ENCODE data around the gene TNFRSF19. TPM values are rescaled to one million over a fixed set of nuclear protein-coding genes. Genes with fewer than 3 reads are reported as not detected.
A peak's percentile ranks its signal among the peaks of the same experiment; 100 is the strongest.

The TNFRSF19 gene
- total and polyA plus RNA-seq, 10 of the 15 experiments (the other 5 are each of a cell fraction or from before 2014, with no cell fraction given), result 16.4 to 46.2 (median 35.4) TPM

GRCh38 chr13:23667750-23668149, 97.5 kb downstream of the TNFRSF19 start:
- H3K27ac ChIP-seq (ENCODE audit: control insufficient read depth, insufficient read depth), result no peak overlapping the region
- no peaks in the 10 kb centered on the region; the same call in 1 of the 2 replicates for H3K79me2 ChIP-seq (ENCODE audit: control insufficient read depth, insufficient read depth, low read length)
- in situ Hi-C loops (cut with MboI) (no loop called here), intact Hi-C loops (cut with micrococcal nuclease; ENCODE audit: unreplicated experiment) (no loop called here)
- FAIRE-seq (no peak), ATAC-seq (no peak), DNase-seq (ENCODE audit: low read depth, low spot score) (no peak)
- RAD21 ChIA-PET (ENCODE audit: unreplicated experiment), result interaction anchor here (0.7 kb wide), 1 partner anchor 108 kb away, joined by 3 read pairs; no protein-coding TSS in a partner anchor
- no peaks in the 10 kb centered on the region for H3K9me3 ChIP-seq (replicated peaks; ENCODE audit: control insufficient read depth, insufficient read depth, low read length)
- SMC1A ChIA-PET (ENCODE audit: uncharacterized antibody, unreplicated experiment), result interaction anchor here (1.2 to 1.8 kb wide), 4 partner anchors 13 to 205 kb away, joined by 3 to 4 read pairs (median 4); no protein-coding TSS in a partner anchor
- no peak overlapping the region for H2AFZ ChIP-seq (ENCODE audit: control insufficient read depth, low read depth, low read length)
- TF ChIP-seq SIN3A (IDR thresholded peaks at IDR 0.05; ENCODE audit: low read depth, low read length), result no peak
- TF ChIP-seq RAD21 (IDR thresholded peaks at IDR 0.05; ENCODE audit: insufficient read depth, low read depth, low read length), result 0 out of 2 replicates have a peak, but pooled peaks have one; percentile 21
- BruUV-seq (replicated peaks), result no TSS peak
- H3K4me1 ChIP-seq (ENCODE audit: control insufficient read depth, insufficient read depth, low read length), result no peaks in the 10 kb centered on the region
- H3K36me3 ChIP-seq (ENCODE audit: control insufficient read depth in 2 of 2, insufficient read depth in 2 of 2, low read length in 1 of 2), result peaks cover 0 to 13% of the 10 kb centered on the region in 2 experiments; a peak in 1 of 4 replicates
- CTCF ChIA-PET, result no interaction called here
- POLR2A ChIA-PET, result no interaction called here
- no peak overlapping the region for H3K4me2 ChIP-seq (ENCODE audit: control insufficient read depth, insufficient read depth)
- no peaks in the 10 kb centered on the region for H4K20me1 ChIP-seq (ENCODE audit: control insufficient read depth, insufficient read depth)
- no peaks in the 10 kb centered on the region for H3K27me3 ChIP-seq (replicated peaks in 1 of 2; ENCODE audit: control insufficient read depth in 2 of 2, insufficient read depth in 2 of 2, low read length in 1 of 2)
- H3K4me3 ChIP-seq, result no peak overlapping the region
- 74% methylated on average over 6 of the region's 6 CpGs for WGBS (ENCODE audit: insufficient coverage, insufficient replicate concordance, low lambda C conversion rate, missing lambda C conversion rate)
- H3K9ac ChIP-seq (ENCODE audit: control insufficient read depth, insufficient read depth, low read length), result no peak overlapping the region

GRCh38 chr13:23668562-23668961, 98.3 kb downstream of the TNFRSF19 start:
- intact Hi-C loops (cut with micrococcal nuclease; ENCODE audit: unreplicated experiment) (no loop called here), in situ Hi-C loops (cut with MboI) (no loop called here)
- ChIA-PET POLR2A (interaction anchor here (0.6 kb wide), 1 partner anchor 10 kb away, joined by 5 read pairs; no protein-coding TSS in a partner anchor), CTCF (no interaction called here), SMC1A (ENCODE audit: uncharacterized antibody, unreplicated experiment) (interaction anchor here (1.0 kb wide), 1 partner anchor 222 kb away, joined by 3 read pairs; no protein-coding TSS in a partner anchor), RAD21 (ENCODE audit: unreplicated experiment) (no interaction called here)
- FAIRE-seq (no peak), ATAC-seq (no peak), DNase-seq (ENCODE audit: low read depth, low spot score) (no peak)
- Histone ChIP-seq H2AFZ (ENCODE audit: control insufficient read depth, low read depth, low read length) (no peak overlapping the region), H3K9me3 (replicated peaks; ENCODE audit: control insufficient read depth, insufficient read depth, low read length) (no peaks in the 10 kb centered on the region), H3K4me3 (no peak overlapping the region), H3K27ac (ENCODE audit: control insufficient read depth, insufficient read depth) (no peak overlapping the region), H4K20me1 (ENCODE audit: control insufficient read depth, insufficient read depth) (no peaks in the 10 kb centered on the region), H3K4me1 (ENCODE audit: control insufficient read depth, insufficient read depth, low read length) (no peaks in the 10 kb centered on the region), H3K79me2 (ENCODE audit: control insufficient read depth, insufficient read depth, low read length) (no peaks in the 10 kb centered on the region; the same call in 1 of the 2 replicates), H3K9ac (ENCODE audit: control insufficient read depth, insufficient read depth, low read length) (no peak overlapping the region), H3K27me3 (replicated peaks in 1 of 2; ENCODE audit: control insufficient read depth in 2 of 2, insufficient read depth in 2 of 2, low read length in 1 of 2) (no peaks in the 10 kb centered on the region), H3K4me2 (ENCODE audit: control insufficient read depth, insufficient read depth) (no peak overlapping the region), H3K36me3 (ENCODE audit: control insufficient read depth in 2 of 2, insufficient read depth in 2 of 2, low read length in 1 of 2) (peaks cover 0 to 13% of the 10 kb centered on the region in 2 experiments; a peak in 1 of 4 replicates)
- 58% methylated on average over 9 of the region's 9 CpGs for WGBS (ENCODE audit: insufficient coverage, insufficient replicate concordance, low lambda C conversion rate, missing lambda C conversion rate)
- BruUV-seq (replicated peaks), result no TSS peak
- TF ChIP-seq HDGF (IDR thresholded peaks at IDR 0.05) (no peak), NFXL1 (IDR thresholded peaks at IDR 0.05; ENCODE audit: borderline replicate concordance) (no peak), POU2F2 (IDR thresholded peaks at IDR 0.05; ENCODE audit: borderline replicate concordance, low read depth, low read length) (no peak), TCF12 (IDR thresholded peaks at IDR 0.05; ENCODE audit: low read depth, low read length) (no peak), FOS (IDR thresholded peaks at IDR 0.05; ENCODE audit: borderline replicate concordance, extremely low read depth, insufficient read length) (no peak), RELB (IDR thresholded peaks at IDR 0.05; ENCODE audit: low read depth) (no peak), ETV6 (conservative IDR thresholded peaks at IDR 0.05 in 1 of 2, IDR thresholded peaks at IDR 0.05 in 1 of 2; ENCODE audit: borderline replicate concordance in 1 of 2, low read depth in 1 of 2) (no peak), GATAD2B (conservative IDR thresholded peaks at IDR 0.05; ENCODE audit: low read depth) (no peak), STAT3 (IDR thresholded peaks at IDR 0.05; ENCODE audit: low read depth, low read length) (no peak), RFX5 (IDR thresholded peaks at IDR 0.05; ENCODE audit: low read depth, low read length) (no peak), HCFC1 (IDR thresholded peaks at IDR 0.05; ENCODE audit: low read length) (no peak), WRNIP1 (IDR thresholded peaks at IDR 0.05; ENCODE audit: borderline replicate concordance, low read depth, low read length) (no peak), EGR1 (IDR thresholded peaks at IDR 0.05; ENCODE audit: borderline replicate concordance in 1 of 2, low read depth in 2 of 2, low read length in 2 of 2) (no peak), YBX1 (IDR thresholded peaks at IDR 0.05) (no peak)

Data from GM12878 (cell line).